OCI-LY1 (cell line): ENCODE measurements around the gene ARHGEF28.

Experiments used
- EZH2 ChIP-seq: fragments of 200-600 bp; sonication (generic), shearing (Covaris generic); IDR thresholded peaks from 2 replicates; pipeline ENCODE4 v1.8.0; 2017; ENCODE audit warnings: borderline replicate concordance, mixed run types, mild to moderate bottlenecking, antibody characterized with exemption, low read length, moderate library complexity, mixed read lengths
- TF ChIP-seq, protein P1 (sequence below): fragments of 200-600 bp; sonication (generic), shearing (Covaris generic); IDR thresholded peaks from 2 replicates; pipeline ENCODE4 v1.5.1; 2017; ENCODE audit warnings: mild to moderate bottlenecking, antibody characterized with exemption, low read length, moderate library complexity, mixed read lengths

- TF ChIP-seq, protein P1, sequence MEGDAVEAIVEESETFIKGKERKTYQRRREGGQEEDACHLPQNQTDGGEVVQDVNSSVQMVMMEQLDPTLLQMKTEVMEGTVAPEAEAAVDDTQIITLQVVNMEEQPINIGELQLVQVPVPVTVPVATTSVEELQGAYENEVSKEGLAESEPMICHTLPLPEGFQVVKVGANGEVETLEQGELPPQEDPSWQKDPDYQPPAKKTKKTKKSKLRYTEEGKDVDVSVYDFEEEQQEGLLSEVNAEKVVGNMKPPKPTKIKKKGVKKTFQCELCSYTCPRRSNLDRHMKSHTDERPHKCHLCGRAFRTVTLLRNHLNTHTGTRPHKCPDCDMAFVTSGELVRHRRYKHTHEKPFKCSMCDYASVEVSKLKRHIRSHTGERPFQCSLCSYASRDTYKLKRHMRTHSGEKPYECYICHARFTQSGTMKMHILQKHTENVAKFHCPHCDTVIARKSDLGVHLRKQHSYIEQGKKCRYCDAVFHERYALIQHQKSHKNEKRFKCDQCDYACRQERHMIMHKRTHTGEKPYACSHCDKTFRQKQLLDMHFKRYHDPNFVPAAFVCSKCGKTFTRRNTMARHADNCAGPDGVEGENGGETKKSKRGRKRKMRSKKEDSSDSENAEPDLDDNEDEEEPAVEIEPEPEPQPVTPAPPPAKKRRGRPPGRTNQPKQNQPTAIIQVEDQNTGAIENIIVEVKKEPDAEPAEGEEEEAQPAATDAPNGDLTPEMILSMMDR = no peak
- no peak for TF ChIP-seq EZH2
Observed at GRCh38 chr5:73960023-73960422, 334.0 kb downstream of the ARHGEF28 start.
